ENCODE results near the gene WWOX.

- no peak for TF ChIP-seq SIN3A (IDR thresholded peaks at IDR 0.05; ENCODE audit: borderline replicate concordance, insufficient read depth, low read length)
- TF ChIP-seq POLR2AphosphoS5 (IDR thresholded peaks at IDR 0.05; ENCODE audit: low read depth, low read length) = no peak
Observed at GRCh38 chr16:78995441-78995840, 896.0 kb downstream of the WWOX start.
